Measurements from ENCODE around the gene SBK3.
"Not testable (repeated sequence)": the region's sequence is repeated elsewhere in the genome, so short reads cannot be mapped to it uniquely, and the experiment has no call there.

DNA sequence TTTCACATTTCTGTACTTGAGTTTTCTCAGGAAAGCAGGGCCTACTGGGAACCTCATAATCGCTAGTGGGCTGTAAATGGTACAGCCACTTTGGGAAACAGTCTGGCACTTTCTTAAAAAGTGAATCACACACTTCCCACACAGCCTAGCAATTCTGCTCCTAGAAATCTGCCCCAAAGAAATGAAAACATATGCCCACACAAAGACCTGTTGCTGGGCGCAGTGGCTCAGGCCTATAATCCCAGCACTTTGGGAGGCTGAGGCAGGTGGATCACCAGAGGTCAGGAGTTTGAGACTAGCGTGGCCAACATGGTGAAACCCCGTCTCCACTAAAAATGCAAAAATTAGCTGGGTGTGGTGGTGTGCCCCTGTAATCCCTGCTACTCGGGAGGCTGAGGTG, 24.1 kb upstream of the SBK3 start:
- TF ChIP-seq EP300, POLR2A, POLR2AphosphoS5 (IDR thresholded peaks at IDR 0.05): not testable (repeated sequence)
- TF ChIP-seq, protein P1, sequence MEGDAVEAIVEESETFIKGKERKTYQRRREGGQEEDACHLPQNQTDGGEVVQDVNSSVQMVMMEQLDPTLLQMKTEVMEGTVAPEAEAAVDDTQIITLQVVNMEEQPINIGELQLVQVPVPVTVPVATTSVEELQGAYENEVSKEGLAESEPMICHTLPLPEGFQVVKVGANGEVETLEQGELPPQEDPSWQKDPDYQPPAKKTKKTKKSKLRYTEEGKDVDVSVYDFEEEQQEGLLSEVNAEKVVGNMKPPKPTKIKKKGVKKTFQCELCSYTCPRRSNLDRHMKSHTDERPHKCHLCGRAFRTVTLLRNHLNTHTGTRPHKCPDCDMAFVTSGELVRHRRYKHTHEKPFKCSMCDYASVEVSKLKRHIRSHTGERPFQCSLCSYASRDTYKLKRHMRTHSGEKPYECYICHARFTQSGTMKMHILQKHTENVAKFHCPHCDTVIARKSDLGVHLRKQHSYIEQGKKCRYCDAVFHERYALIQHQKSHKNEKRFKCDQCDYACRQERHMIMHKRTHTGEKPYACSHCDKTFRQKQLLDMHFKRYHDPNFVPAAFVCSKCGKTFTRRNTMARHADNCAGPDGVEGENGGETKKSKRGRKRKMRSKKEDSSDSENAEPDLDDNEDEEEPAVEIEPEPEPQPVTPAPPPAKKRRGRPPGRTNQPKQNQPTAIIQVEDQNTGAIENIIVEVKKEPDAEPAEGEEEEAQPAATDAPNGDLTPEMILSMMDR (IDR thresholded peaks at IDR 0.05) = not testable (repeated sequence)

Measured in suprapubic skin (tissue), 4 donors.